HepG2 (cell line): Measurements from ENCODE around the gene TGFA. TPM values are rescaled to one million over a fixed set of nuclear protein-coding genes. Genes with fewer than 3 reads are reported as not detected.

Experiments used
- CREBL2 ChIP-seq: sonication (generic); formaldehyde crosslinking; IDR thresholded peaks from 2 replicates; pipeline ENCODE4 v1.8.1; 2023; ENCODE audit warnings: missing genetic modification reagents, mild to moderate bottlenecking, borderline replicate concordance
- FOXK2 ChIP-seq: fragments of 450-650 bp; IDR thresholded peaks from 2 replicates; pipeline ENCODE4 v1.6.1; 2016
- MEF2D ChIP-seq: sonication (generic); formaldehyde crosslinking; IDR thresholded peaks from 2 replicates; pipeline ENCODE4 v1.5.1; 2020; ENCODE audit warnings: mild to moderate bottlenecking, missing genetic modification reagents
- SP4 ChIP-seq: sonication (generic); formaldehyde crosslinking; IDR thresholded peaks from 2 replicates; pipeline ENCODE4 v1.8.1; 2023; ENCODE audit warnings: mild to moderate bottlenecking, missing genetic modification reagents
- TEAD3 ChIP-seq: optimal IDR thresholded peaks from 2 replicates; pipeline ENCODE3; 2016; ENCODE audit warnings: borderline replicate concordance
- TRIM24 ChIP-seq: sonication (generic); formaldehyde crosslinking; IDR thresholded peaks from 2 replicates; pipeline ENCODE4 v1.8.0; 2022; ENCODE audit warnings: mild to moderate bottlenecking, missing genetic modification reagents
- YEATS4 ChIP-seq: sonication (generic); formaldehyde crosslinking; IDR thresholded peaks from 2 replicates; pipeline ENCODE4 v1.4.0; 2020; ENCODE audit warnings: missing genetic modification reagents, borderline replicate concordance
- ZNF616 ChIP-seq: sonication (generic); formaldehyde crosslinking; IDR thresholded peaks from 2 replicates; pipeline ENCODE4 v1.5.0; 2020; ENCODE audit warnings: low read depth, mild to moderate bottlenecking, missing genetic modification reagents
- ZNF709 ChIP-seq: sonication (generic); formaldehyde crosslinking; IDR thresholded peaks from 2 replicates; pipeline ENCODE4 v1.5.0; 2020; ENCODE audit warnings: mild to moderate bottlenecking, missing genetic modification reagents
- ZNF761 ChIP-seq: sonication (generic); formaldehyde crosslinking; conservative IDR thresholded peaks from 2 replicates; pipeline ENCODE4 v1.4.0; 2020; ENCODE audit warnings: mild to moderate bottlenecking, missing genetic modification reagents
- polyA plus RNA-seq, 8 experiments: library from polyadenylated mRNA; depleted of rRNA in 3 of 8; stranded (reverse) in 7 of 8; unstranded in 1 of 8; fragments of >200 nt; fragmentation: Illumina TruSeq in 4 of 8; extraction: Trizol in 4 of 8; gene quantifications; 2 replicates each; pipeline versions ENCODE4 v1.2.1 to v1.2.3, GENCODE V29; 2011 to 2016; ENCODE audit warnings: low read depth in 4 of 8, missing spikeins in 1 of 8, mixed read lengths in 1 of 8; ENCODE audit not compliant: insufficient read depth in 1 of 8
- total RNA-seq, 5 experiments: library from RNA; depleted of rRNA; stranded (reverse); fragments of >200 nt; fragmentation: Illumina TruSeq; extraction: Trizol; gene quantifications; 2 replicates each; pipeline ENCODE4 v1.2.3, GENCODE V29; 2016; ENCODE audit warnings: low read depth in 1 of 5
- TF ChIP-seq, protein P1 (sequence below): sonication (generic); formaldehyde crosslinking; IDR thresholded peaks from 2 replicates; pipeline ENCODE4 v1.5.1; 2020; ENCODE audit warnings: missing genetic modification reagents, mild to moderate bottlenecking, borderline replicate concordance
- TF ChIP-seq, protein P2 (sequence below): sonication (generic); formaldehyde crosslinking; IDR thresholded peaks from 2 replicates; pipeline ENCODE4 v1.4.0; 2020; ENCODE audit warnings: missing genetic modification reagents, low read depth, mild to moderate bottlenecking, borderline replicate concordance
- TF ChIP-seq, protein P3 (sequence below): IDR thresholded peaks from 2 replicates; pipeline ENCODE4 v1.6.1; 2016; ENCODE audit warnings: control low read depth
- TF ChIP-seq, protein P4 (sequence below): sonication (generic); formaldehyde crosslinking; IDR thresholded peaks from 2 replicates; pipeline ENCODE4 v1.8.1; 2023; ENCODE audit warnings: mild to moderate bottlenecking, moderate library complexity, missing genetic modification reagents
- TF ChIP-seq, protein P5 (sequence below): sonication (generic); formaldehyde crosslinking; IDR thresholded peaks from 2 replicates; pipeline ENCODE4 v1.4.0; 2020; ENCODE audit warnings: mild to moderate bottlenecking, low read depth, missing genetic modification reagents
- TF ChIP-seq, protein P6 (sequence below): sonication (generic); formaldehyde crosslinking; IDR thresholded peaks from 2 replicates; pipeline ENCODE4 v1.4.0; 2020; ENCODE audit warnings: missing genetic modification reagents

TGFA gene
- total and polyA plus RNA-seq, 2 of the 13 experiments (the other 11 are each of a cell fraction or from before 2014, with no cell fraction given) = 7.8 to 15.3 TPM

- TF ChIP-seq, protein P1, sequence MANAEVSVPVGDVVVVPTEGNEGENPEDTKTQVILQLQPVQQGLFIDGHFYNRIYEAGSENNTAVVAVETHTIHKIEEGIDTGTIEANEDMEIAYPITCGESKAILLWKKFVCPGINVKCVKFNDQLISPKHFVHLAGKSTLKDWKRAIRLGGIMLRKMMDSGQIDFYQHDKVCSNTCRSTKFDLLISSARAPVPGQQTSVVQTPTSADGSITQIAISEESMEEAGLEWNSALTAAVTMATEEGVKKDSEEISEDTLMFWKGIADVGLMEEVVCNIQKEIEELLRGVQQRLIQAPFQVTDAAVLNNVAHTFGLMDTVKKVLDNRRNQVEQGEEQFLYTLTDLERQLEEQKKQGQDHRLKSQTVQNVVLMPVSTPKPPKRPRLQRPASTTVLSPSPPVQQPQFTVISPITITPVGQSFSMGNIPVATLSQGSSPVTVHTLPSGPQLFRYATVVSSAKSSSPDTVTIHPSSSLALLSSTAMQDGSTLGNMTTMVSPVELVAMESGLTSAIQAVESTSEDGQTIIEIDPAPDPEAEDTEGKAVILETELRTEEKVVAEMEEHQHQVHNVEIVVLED (CRISPR knock-in tag) = no peak
- TF ChIP-seq ZNF761 (CRISPR knock-in tag) (no peak), TEAD3 (peak; percentile 75), SP4 (no peak), ZNF709 (no peak), MEF2D (CRISPR knock-in tag) (no peak), ZNF616 (no peak), CREBL2 (CRISPR knock-in tag) (no peak), YEATS4 (peak; percentile 51; the same call in 1 of the 2 replicates), TRIM24 (CRISPR knock-in tag) (no peak), FOXK2 (peak; percentile 74; the same call in 1 of the 2 replicates)
- TF ChIP-seq, protein P2, sequence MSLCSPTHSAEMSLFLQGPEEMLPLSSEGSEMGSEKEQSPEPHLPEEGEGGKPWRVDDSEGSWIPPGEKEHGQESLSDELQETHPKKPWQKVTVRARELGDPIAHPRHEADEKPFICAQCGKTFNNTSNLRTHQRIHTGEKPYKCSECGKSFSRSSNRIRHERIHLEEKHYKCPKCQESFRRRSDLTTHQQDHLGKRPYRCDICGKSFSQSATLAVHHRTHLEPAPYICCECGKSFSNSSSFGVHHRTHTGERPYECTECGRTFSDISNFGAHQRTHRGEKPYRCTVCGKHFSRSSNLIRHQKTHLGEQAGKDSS (CRISPR knock-in tag) = no peak
- TF ChIP-seq, protein P3, sequence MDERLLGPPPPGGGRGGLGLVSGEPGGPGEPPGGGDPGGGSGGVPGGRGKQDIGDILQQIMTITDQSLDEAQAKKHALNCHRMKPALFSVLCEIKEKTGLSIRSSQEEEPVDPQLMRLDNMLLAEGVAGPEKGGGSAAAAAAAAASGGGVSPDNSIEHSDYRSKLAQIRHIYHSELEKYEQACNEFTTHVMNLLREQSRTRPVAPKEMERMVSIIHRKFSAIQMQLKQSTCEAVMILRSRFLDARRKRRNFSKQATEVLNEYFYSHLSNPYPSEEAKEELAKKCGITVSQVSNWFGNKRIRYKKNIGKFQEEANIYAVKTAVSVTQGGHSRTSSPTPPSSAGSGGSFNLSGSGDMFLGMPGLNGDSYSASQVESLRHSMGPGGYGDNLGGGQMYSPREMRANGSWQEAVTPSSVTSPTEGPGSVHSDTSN (CRISPR knock-in tag) = peak; percentile 25; the same call in 1 of the 2 replicates
- TF ChIP-seq, protein P4, sequence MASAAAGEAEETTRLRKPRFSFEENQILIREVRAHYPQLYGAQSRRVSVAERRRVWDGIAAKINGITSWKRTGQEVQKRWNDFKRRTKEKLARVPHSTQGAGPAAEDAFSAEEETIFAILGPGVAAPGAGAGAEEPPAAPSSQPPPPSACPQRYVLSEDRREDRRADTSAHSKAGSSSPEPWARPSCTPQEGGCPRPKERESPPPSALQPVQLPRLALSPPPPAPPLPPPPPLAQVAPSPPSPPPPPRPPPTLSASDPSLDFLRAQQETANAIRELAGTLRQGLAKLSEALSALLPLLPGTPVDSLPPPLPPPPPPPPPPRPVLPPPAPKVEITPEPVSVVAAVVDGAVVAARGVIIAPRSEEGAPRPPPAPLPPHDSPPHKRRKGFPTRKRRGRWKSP (CRISPR knock-in tag) = no peak; the same call in 1 of the 2 replicates
- TF ChIP-seq, protein P5, sequence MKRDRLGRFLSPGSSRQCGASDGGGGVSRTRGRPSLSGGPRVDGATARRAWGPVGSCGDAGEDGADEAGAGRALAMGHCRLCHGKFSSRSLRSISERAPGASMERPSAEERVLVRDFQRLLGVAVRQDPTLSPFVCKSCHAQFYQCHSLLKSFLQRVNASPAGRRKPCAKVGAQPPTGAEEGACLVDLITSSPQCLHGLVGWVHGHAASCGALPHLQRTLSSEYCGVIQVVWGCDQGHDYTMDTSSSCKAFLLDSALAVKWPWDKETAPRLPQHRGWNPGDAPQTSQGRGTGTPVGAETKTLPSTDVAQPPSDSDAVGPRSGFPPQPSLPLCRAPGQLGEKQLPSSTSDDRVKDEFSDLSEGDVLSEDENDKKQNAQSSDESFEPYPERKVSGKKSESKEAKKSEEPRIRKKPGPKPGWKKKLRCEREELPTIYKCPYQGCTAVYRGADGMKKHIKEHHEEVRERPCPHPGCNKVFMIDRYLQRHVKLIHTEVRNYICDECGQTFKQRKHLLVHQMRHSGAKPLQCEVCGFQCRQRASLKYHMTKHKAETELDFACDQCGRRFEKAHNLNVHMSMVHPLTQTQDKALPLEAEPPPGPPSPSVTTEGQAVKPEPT (CRISPR knock-in tag) = no peak
- TF ChIP-seq, protein P6, sequence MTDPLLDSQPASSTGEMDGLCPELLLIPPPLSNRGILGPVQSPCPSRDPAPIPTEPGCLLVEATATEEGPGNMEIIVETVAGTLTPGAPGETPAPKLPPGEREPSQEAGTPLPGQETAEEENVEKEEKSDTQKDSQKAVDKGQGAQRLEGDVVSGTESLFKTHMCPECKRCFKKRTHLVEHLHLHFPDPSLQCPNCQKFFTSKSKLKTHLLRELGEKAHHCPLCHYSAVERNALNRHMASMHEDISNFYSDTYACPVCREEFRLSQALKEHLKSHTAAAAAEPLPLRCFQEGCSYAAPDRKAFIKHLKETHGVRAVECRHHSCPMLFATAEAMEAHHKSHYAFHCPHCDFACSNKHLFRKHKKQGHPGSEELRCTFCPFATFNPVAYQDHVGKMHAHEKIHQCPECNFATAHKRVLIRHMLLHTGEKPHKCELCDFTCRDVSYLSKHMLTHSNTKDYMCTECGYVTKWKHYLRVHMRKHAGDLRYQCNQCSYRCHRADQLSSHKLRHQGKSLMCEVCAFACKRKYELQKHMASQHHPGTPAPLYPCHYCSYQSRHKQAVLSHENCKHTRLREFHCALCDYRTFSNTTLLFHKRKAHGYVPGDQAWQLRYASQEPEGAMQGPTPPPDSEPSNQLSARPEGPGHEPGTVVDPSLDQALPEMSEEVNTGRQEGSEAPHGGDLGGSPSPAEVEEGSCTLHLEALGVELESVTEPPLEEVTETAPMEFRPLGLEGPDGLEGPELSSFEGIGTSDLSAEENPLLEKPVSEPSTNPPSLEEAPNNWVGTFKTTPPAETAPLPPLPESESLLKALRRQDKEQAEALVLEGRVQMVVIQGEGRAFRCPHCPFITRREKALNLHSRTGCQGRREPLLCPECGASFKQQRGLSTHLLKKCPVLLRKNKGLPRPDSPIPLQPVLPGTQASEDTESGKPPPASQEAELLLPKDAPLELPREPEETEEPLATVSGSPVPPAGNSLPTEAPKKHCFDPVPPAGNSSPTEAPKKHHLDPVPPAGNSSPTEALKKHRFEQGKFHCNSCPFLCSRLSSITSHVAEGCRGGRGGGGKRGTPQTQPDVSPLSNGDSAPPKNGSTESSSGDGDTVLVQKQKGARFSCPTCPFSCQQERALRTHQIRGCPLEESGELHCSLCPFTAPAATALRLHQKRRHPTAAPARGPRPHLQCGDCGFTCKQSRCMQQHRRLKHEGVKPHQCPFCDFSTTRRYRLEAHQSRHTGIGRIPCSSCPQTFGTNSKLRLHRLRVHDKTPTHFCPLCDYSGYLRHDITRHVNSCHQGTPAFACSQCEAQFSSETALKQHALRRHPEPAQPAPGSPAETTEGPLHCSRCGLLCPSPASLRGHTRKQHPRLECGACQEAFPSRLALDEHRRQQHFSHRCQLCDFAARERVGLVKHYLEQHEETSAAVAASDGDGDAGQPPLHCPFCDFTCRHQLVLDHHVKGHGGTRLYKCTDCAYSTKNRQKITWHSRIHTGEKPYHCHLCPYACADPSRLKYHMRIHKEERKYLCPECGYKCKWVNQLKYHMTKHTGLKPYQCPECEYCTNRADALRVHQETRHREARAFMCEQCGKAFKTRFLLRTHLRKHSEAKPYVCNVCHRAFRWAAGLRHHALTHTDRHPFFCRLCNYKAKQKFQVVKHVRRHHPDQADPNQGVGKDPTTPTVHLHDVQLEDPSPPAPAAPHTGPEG (CRISPR knock-in tag) = peak; percentile 60; the same call in 1 of the 2 replicates
Observed at GRCh38 chr2:70565039-70565731, 11.6 kb upstream of the TGFA start (continued).
